Activated naive CD8-positive, alpha-beta T cell treated with anti-CD3 and anti-CD28 coated beads, Interleukin-2, amount 50 U/mL, for 24 hours (primary cell): ENCODE measurements around the gene FAM163B.

Experiments
- ATAC-seq: fragments of 150-1000 bp; cut with Tn5 transposase; one replicate; pipeline ENCODE4 v1.10.0; 2021
- DNase-seq: peaks from one replicate; pipeline ENCODE4 v3.0.0; 2021
- H3K27ac Mint-ChIP-seq: one replicate; pipeline ENCODE4 v1.8.0; 2021; ENCODE audit warnings: mild to moderate bottlenecking, mixed read lengths
- H3K27me3 Mint-ChIP-seq: one replicate; pipeline ENCODE4 v1.8.0; 2021; ENCODE audit warnings: mixed read lengths
- H3K36me3 Mint-ChIP-seq: one replicate; pipeline ENCODE4 v1.8.0; 2021; ENCODE audit warnings: low read depth, mixed read lengths
- H3K4me1 Mint-ChIP-seq: one replicate; pipeline ENCODE4 v1.8.0; 2021; ENCODE audit warnings: mixed read lengths
- H3K4me3 Mint-ChIP-seq: one replicate; pipeline ENCODE4 v1.8.0; 2021; ENCODE audit warnings: mild to moderate bottlenecking, moderate library complexity, mixed read lengths
- H3K9me3 Mint-ChIP-seq: one replicate; pipeline ENCODE4 v1.8.0; 2021; ENCODE audit warnings: mixed read lengths

Gene FAM163B

GRCh38 chr9:133539991-133540697 is 69.0 kb downstream of the FAM163B start:
- ATAC-seq (no peak), DNase-seq (no peak)
- peaks cover 7% of the 10 kb centered on the region for H3K27me3 Mint-ChIP-seq
- peaks cover 5% of the 10 kb centered on the region for H3K4me1 Mint-ChIP-seq
- H3K27ac Mint-ChIP-seq = no peak overlapping the region
- H3K9me3 Mint-ChIP-seq = no peaks in the 10 kb centered on the region
- H3K36me3 Mint-ChIP-seq = no peaks in the 10 kb centered on the region
- no peak overlapping the region for H3K4me3 Mint-ChIP-seq

- no peak for DNase-seq
- H3K27me3 Mint-ChIP-seq = peaks cover 7% of the 10 kb centered on the region
- no peak overlapping the region for H3K4me3 Mint-ChIP-seq
- peaks cover 5% of the 10 kb centered on the region for H3K4me1 Mint-ChIP-seq
- ATAC-seq = no peak
- H3K36me3 Mint-ChIP-seq = no peaks in the 10 kb centered on the region
- no peak overlapping the region for H3K27ac Mint-ChIP-seq
- H3K9me3 Mint-ChIP-seq = no peaks in the 10 kb centered on the region
Measured at GRCh38 chr9:133538851-133539833, 70.0 kb downstream of the FAM163B start.

- Mint-ChIP-seq H3K27me3 (peaks cover 11% of the 10 kb centered on the region), H3K4me1 (peaks cover 13% of the 10 kb centered on the region), H3K27ac (no peak overlapping the region), H3K9me3 (no peaks in the 10 kb centered on the region), H3K4me3 (no peak overlapping the region), H3K36me3 (no peaks in the 10 kb centered on the region)
- no peak for ATAC-seq
- no peak for DNase-seq
Measured at GRCh38 chr9:133538176-133538575, 71.0 kb downstream of the FAM163B start.

GRCh38 chr9:133537257-133537656 is 71.9 kb downstream of the FAM163B start:
- Mint-ChIP-seq H3K9me3 (no peaks in the 10 kb centered on the region), H3K27me3 (peaks cover 15% of the 10 kb centered on the region), H3K4me3 (no peak overlapping the region)

GRCh38 chr9:133536536-133536935 is 72.7 kb downstream of the FAM163B start:
- DNase-seq (no peak), ATAC-seq (no peak)
- Mint-ChIP-seq H3K4me3 (no peak overlapping the region), H3K27me3 (peaks cover 19% of the 10 kb centered on the region), H3K36me3 (no peaks in the 10 kb centered on the region), H3K27ac (no peak overlapping the region), H3K4me1 (peaks cover 18% of the 10 kb centered on the region), H3K9me3 (no peaks in the 10 kb centered on the region)

More at GRCh38 chr9:133537257-133537656, 71.9 kb downstream of the FAM163B start:
- DNase-seq (no peak), ATAC-seq (no peak)
- Mint-ChIP-seq H3K36me3 (no peaks in the 10 kb centered on the region), H3K4me1 (peaks cover 18% of the 10 kb centered on the region), H3K27ac (no peak overlapping the region)

GRCh38 chr9:133536080-133536479 is 73.1 kb downstream of the FAM163B start:
- DNase-seq (no peak), ATAC-seq (no peak)
- H3K36me3 Mint-ChIP-seq = no peaks in the 10 kb centered on the region
- no peaks in the 10 kb centered on the region for H3K9me3 Mint-ChIP-seq
- H3K4me3 Mint-ChIP-seq = no peak overlapping the region
- H3K27ac Mint-ChIP-seq = no peak overlapping the region
- H3K27me3 Mint-ChIP-seq = peaks cover 19% of the 10 kb centered on the region
- H3K4me1 Mint-ChIP-seq = peaks cover 18% of the 10 kb centered on the region

GRCh38 chr9:133535306-133535877 is 73.8 kb downstream of the FAM163B start:
- Mint-ChIP-seq H3K4me3 (no peak overlapping the region), H3K9me3 (no peaks in the 10 kb centered on the region), H3K27ac (no peak overlapping the region), H3K27me3 (peaks cover 19% of the 10 kb centered on the region), H3K4me1 (peaks cover 18% of the 10 kb centered on the region), H3K36me3 (no peaks in the 10 kb centered on the region)
- ATAC-seq = no peak
- no peak for DNase-seq

GRCh38 chr9:133534346-133535291 is 74.6 kb downstream of the FAM163B start, which contains the start of gene ADAMTSL2:
Gene ADAMTSL2 (plus strand): TSS chr9:133534704. CDS start chr9:133536713, 2,009 bp downstream.
- no peaks in the 10 kb centered on the region for H3K9me3 Mint-ChIP-seq
- no peaks in the 10 kb centered on the region for H3K36me3 Mint-ChIP-seq
- ATAC-seq (peak; percentile 52), DNase-seq (peak; percentile 40)
- no peak within 1 kb of the TSS for H3K4me3 Mint-ChIP-seq
- peaks cover 18% of the 10 kb centered on the region for H3K4me1 Mint-ChIP-seq
- H3K27ac Mint-ChIP-seq = no peak within 1 kb of the TSS
- H3K27me3 Mint-ChIP-seq = peaks cover 20% of the 10 kb centered on the region

- Mint-ChIP-seq H3K27ac (no peak overlapping the region), H3K36me3 (no peaks in the 10 kb centered on the region), H3K4me1 (peaks cover 14% of the 10 kb centered on the region), H3K9me3 (no peaks in the 10 kb centered on the region), H3K27me3 (peaks cover 16% of the 10 kb centered on the region), H3K4me3 (no peak overlapping the region)
- ATAC-seq (no peak), DNase-seq (peak; percentile 10)
Measured at GRCh38 chr9:133533857-133534256, 75.3 kb downstream of the FAM163B start.

- Mint-ChIP-seq H3K27ac (no peak overlapping the region), H3K27me3 (peaks cover 15% of the 10 kb centered on the region)
- peak; percentile 75 for DNase-seq
Measured at GRCh38 chr9:133532937-133533668, 76.1 kb downstream of the FAM163B start.

GRCh38 chr9:133531293-133531692 is 77.9 kb downstream of the FAM163B start:
- Mint-ChIP-seq H3K27ac (no peak overlapping the region), H3K4me3 (no peak overlapping the region), H3K36me3 (no peaks in the 10 kb centered on the region), H3K4me1 (peaks cover 15% of the 10 kb centered on the region), H3K27me3 (peaks cover 13% of the 10 kb centered on the region), H3K9me3 (no peaks in the 10 kb centered on the region)
- ATAC-seq = no peak
- no peak for DNase-seq

More at GRCh38 chr9:133532937-133533668, 76.1 kb downstream of the FAM163B start:
- Mint-ChIP-seq H3K4me3 (no peak overlapping the region), H3K4me1 (peaks cover 13% of the 10 kb centered on the region), H3K36me3 (no peaks in the 10 kb centered on the region), H3K9me3 (no peaks in the 10 kb centered on the region)
- peak; percentile 41 for ATAC-seq

- H3K4me1 Mint-ChIP-seq = peaks cover 15% of the 10 kb centered on the region
- no peaks in the 10 kb centered on the region for H3K9me3 Mint-ChIP-seq
- no peaks in the 10 kb centered on the region for H3K36me3 Mint-ChIP-seq
- H3K4me3 Mint-ChIP-seq = no peak overlapping the region
- peaks cover 13% of the 10 kb centered on the region for H3K27me3 Mint-ChIP-seq
- H3K27ac Mint-ChIP-seq = no peak overlapping the region
- DNase-seq (no peak), ATAC-seq (no peak)
Measured at GRCh38 chr9:133529874-133530273, 79.3 kb downstream of the FAM163B start.

- no peak for ATAC-seq
- H3K27ac Mint-ChIP-seq = no peak overlapping the region
- no peaks in the 10 kb centered on the region for H3K36me3 Mint-ChIP-seq
Measured at GRCh38 chr9:133529457-133529856, 79.7 kb downstream of the FAM163B start.

More at GRCh38 chr9:133529457-133529856, 79.7 kb downstream of the FAM163B start:
- Mint-ChIP-seq H3K9me3 (no peaks in the 10 kb centered on the region), H3K4me3 (no peak overlapping the region), H3K4me1 (peaks cover 15% of the 10 kb centered on the region), H3K27me3 (peaks cover 13% of the 10 kb centered on the region)
- DNase-seq = no peak
